Right cardiac atrium (tissue), 5 donors: Measurements from ENCODE around the gene WWOX. TPM values are rescaled to one million over a fixed set of nuclear protein-coding genes. Genes with fewer than 3 reads are reported as not detected.

Experiments
- ATAC-seq, 2 donors: fragments of 200-7000 bp; cut with Tn5 transposase; one replicate each; pipeline versions ENCODE4 v1.8.0 to v1.9.1; 2020; ENCODE audit warnings: moderate library complexity in 2 of 2, mild to moderate bottlenecking in 1 of 2
- DNase-seq, 3 donors: peaks; one replicate each; pipeline ENCODE4 v3.0.0-alpha.2; 2020
- H3K27ac ChIP-seq: one replicate; pipeline ENCODE4 v1.5.1; 2013; ENCODE audit warnings: mild to moderate bottlenecking, low read length, control low read depth, moderate library complexity
- H3K27me3 ChIP-seq: one replicate; pipeline ENCODE4 v1.6.1; 2013; ENCODE audit not compliant: control insufficient read depth, insufficient read depth
- H3K4me1 ChIP-seq: one replicate; pipeline ENCODE4 v1.6.1; 2013; ENCODE audit warnings: low read length; ENCODE audit not compliant: control insufficient read depth, insufficient read depth
- H3K4me3 ChIP-seq: one replicate; pipeline ENCODE4 v1.5.1; 2013; ENCODE audit warnings: low read length, control low read depth
- H3K9me3 ChIP-seq: one replicate; pipeline ENCODE4 v1.6.1; 2013; ENCODE audit warnings: low read length; ENCODE audit not compliant: control insufficient read depth
- WGBS: extraction: QIAGEN DNeasy Blood & Tissue Kit; methylation state at CpG from one replicate; pipeline ENCODE4 v1.1.7; 2013; 5-methylcytosine and 5-hydroxymethylcytosine counted together
- intact Hi-C, 4 donors: fragments of 100-400 bp; cut with DNase I; formaldehyde crosslinking; loops; one replicate each; pipeline versions ENCODE4 v1.11.0 to v1.14.0; 2022 to 2023
- polyA plus RNA-seq: library from polyadenylated mRNA; stranded (reverse); fragments of 200-250 nt; gene quantifications from one replicate; pipeline ENCODE4 v1.2.3, GENCODE V29; 2013
- total RNA-seq, 4 donors: library from RNA; stranded (reverse); fragmentation: NEBNext Ultra II Directional; extraction: Animal tissue kit (Norgen Biotek cat#: 25700); gene quantifications; one replicate each; pipeline ENCODE4 v1.2.1, GENCODE V29; 2021
- donor health status: healthy with polysubstance abuse.
- donor health status: DM: no; HTN: yes; CAD: no.
- donor health status: DM: no; HTN: no; CAD: no.
- donor health status: DM: no; HTN: yes; CAD: no; lungs with severe emphysema.
- donor health status: DM: yes; HTN: yes; CAD: no.

The WWOX gene
- total and polyA plus RNA-seq, 5 donors, result 6.0 to 14.9 (median 13.1) TPM

DNA sequence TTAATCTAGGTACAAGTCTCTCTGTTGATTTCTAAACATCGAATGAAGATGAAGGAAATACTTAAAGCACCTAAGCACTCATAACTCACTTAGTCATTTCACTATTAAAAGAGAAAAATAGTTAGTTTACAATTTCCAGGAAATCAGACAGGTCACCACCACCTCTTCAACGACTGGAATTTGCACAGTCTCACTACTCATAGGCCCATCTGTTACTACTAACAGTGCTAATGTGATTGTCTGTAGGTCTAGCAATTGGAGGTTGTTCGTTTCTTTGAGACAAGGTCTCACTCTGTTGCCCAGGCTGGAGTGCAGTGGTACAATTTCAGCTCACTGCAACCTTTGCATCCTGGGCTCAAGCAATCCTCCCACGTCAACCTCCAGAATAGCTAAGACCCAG, 1056.5 kb downstream of the WWOX start:
- DNase-seq (no peak), ATAC-seq (no peak)
- WGBS, result 89% methylated on average over 4 of the region's 4 CpGs
- H3K27ac ChIP-seq, result no peak overlapping the region
- H3K27me3 ChIP-seq, result no peaks in the 10 kb centered on the region
- no peaks in the 10 kb centered on the region for H3K9me3 ChIP-seq
- intact Hi-C loops, result no loop called here
- H3K4me3 ChIP-seq, result no peak overlapping the region
- H3K4me1 ChIP-seq, result no peaks in the 10 kb centered on the region

DNA sequence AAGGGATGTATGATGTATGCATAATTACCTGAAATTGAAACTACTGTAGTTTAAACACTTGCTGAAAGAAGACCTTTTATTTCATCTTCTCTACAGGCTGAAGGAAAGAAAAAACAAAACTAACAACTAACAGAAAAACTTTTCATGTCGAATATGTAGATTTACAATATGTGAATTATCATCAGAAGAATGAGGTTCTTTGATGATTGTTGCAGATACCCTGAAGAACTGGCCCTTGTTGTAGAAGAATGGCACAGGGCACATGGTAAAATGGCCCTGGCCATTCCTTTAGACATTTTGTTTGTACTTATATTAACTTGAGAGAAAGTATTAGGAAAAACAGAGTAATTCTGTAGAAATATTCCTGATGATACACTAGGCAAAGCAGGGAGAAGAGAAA, 1057.3 kb downstream of the WWOX start:
- DNase-seq, result no peak
- Histone ChIP-seq H3K27me3 (no peaks in the 10 kb centered on the region), H3K27ac (no peak overlapping the region), H3K4me1 (no peaks in the 10 kb centered on the region), H3K4me3 (no peak overlapping the region), H3K9me3 (no peaks in the 10 kb centered on the region)
- ATAC-seq, result no peak
- intact Hi-C loops, result no loop called here
- WGBS, result 83% methylated on average over 1 of the region's 1 CpG

DNA sequence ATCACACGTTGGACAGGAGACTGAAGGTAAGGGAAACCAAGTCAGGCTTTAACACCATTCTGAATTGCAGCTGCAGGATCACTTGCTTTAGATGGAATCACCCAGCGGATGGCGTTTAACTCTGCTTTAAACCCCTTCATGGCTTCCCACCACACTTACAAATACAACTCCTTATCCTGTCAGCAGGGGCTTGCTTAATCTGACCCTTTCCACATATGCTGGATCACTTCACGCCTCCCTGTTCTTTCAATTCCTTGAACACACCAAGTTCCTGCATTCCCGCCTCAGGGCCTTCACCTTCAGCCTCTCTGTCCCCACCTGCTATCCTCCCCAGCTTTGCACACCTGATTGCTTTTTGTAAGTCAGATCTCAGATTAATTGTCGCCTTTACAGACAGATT, 1058.9 kb downstream of the WWOX start:
- DNase-seq (no peak), ATAC-seq (no peak)

DNA sequence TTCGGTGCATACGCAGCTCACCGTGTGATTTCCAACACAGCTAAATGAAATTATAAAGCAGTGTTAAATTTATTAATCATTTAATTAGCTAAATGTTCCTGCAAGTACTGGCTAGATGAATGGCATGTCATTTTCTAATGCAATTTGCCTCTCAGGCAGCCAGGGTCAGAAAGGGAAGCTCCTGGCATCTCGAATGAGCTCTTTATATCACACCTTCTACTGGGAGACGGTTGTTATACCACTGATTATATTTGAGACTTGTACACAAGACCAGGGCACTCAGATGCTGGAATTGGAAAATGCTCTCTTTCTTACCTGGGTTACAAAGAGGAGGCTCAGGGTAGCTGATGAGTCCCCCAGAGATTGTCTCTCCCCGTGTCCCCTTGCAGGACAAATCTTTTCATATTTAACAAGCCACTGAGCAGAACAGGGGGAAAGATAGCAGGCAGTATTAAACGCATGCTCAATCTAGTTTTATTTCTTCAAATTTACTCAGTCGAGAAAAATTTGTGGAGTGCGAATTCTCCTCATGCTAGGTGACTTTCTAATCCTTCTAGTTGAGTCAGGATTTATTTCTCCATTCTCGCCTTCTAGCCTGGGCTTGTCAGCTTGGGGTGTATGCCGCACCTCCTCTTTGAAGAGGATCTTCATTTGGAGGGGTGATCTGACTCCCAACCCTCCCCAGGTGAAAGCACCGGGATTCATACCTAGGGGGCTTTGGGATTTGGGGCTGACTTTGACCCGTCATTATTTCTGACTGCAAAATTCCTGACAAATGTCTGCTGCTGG, 1060.0 kb downstream of the WWOX start:
- H3K4me3 ChIP-seq, result no peak overlapping the region
- WGBS, result 89% methylated on average over 13 of the region's 13 CpGs
- intact Hi-C loops, result no loop called here
- ATAC-seq (no peak), DNase-seq (no peak)
- no peaks in the 10 kb centered on the region for H3K9me3 ChIP-seq
- H3K27me3 ChIP-seq, result no peaks in the 10 kb centered on the region
- no peaks in the 10 kb centered on the region for H3K4me1 ChIP-seq
- H3K27ac ChIP-seq, result no peak overlapping the region

More for the DNA sequence above, 1058.9 kb downstream of the WWOX start:
- WGBS, result 90% methylated on average over 6 of the region's 6 CpGs
- Histone ChIP-seq H3K4me3 (no peak overlapping the region), H3K27ac (no peak overlapping the region), H3K4me1 (no peaks in the 10 kb centered on the region), H3K9me3 (no peaks in the 10 kb centered on the region), H3K27me3 (no peaks in the 10 kb centered on the region)
- intact Hi-C loops, result no loop called here

DNA sequence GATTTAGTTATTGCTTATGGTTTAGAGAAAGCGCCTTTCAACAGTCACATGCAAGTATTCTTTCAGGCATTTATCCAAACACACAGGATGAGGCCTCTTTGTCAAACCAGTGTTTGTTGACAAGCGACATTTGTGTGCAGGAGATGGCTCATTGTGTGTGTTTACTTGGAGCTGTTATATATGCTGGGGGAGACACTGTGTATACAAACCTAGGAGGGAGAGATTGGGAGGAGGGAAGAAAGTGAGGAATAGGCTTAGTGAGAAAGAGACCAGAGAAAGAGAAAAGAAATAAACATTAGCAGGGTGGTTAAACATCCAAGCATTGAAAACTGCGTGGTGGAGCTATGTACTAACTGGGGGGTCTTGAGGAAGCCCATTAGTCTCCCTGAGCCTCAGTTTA, 1063.5 kb downstream of the WWOX start:
- Histone ChIP-seq H3K4me1 (no peaks in the 10 kb centered on the region), H3K4me3 (no peak overlapping the region), H3K27me3 (no peaks in the 10 kb centered on the region), H3K27ac (no peak overlapping the region), H3K9me3 (no peaks in the 10 kb centered on the region)
- ATAC-seq, result no peak
- DNase-seq, result no peak
- intact Hi-C loops, result no loop called here
- WGBS, result 94% methylated on average over 3 of the region's 3 CpGs

DNA sequence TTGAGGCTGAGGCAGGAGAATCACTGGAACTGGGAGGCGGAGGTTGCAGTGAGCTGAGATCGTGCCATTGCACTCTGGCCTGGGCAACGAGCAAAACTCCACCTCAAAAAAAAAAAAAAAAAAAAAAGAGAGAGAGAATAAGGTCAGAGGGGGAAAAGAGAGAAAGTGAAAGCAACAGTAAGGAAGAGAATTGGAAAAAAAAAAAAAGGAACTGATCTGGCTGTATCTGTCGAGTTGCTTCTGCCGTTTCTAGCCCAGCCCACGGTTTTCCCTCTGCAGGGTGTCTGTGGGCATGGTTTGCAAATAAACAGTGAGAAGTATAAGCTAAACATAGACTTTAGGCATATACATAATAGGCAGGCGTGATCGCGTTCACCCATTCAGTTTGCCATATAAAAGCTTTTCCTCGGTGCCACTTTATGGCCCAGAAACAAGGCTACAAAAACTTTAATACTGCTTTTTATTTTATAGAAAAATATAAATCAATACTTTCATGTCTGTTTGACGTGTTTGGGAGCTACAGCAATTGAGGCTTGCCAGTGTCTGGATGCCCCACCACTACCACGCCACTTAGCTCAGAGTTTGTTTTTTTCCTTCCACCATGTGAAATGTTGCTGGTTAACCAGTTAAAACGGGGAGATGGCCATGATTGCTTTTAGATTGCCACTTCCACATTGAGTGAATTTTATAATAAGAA, 1064.4 kb downstream of the WWOX start:
- Histone ChIP-seq H3K4me3 (no peak overlapping the region), H3K27ac (no peak overlapping the region), H3K9me3 (no peaks in the 10 kb centered on the region), H3K27me3 (no peaks in the 10 kb centered on the region), H3K4me1 (no peaks in the 10 kb centered on the region)
- WGBS, result 69% methylated on average over 13 of the region's 13 CpGs
- intact Hi-C loops, result no loop called here
- DNase-seq (peak in 1 of 3 donors; percentile 53), ATAC-seq (no peak)

DNA sequence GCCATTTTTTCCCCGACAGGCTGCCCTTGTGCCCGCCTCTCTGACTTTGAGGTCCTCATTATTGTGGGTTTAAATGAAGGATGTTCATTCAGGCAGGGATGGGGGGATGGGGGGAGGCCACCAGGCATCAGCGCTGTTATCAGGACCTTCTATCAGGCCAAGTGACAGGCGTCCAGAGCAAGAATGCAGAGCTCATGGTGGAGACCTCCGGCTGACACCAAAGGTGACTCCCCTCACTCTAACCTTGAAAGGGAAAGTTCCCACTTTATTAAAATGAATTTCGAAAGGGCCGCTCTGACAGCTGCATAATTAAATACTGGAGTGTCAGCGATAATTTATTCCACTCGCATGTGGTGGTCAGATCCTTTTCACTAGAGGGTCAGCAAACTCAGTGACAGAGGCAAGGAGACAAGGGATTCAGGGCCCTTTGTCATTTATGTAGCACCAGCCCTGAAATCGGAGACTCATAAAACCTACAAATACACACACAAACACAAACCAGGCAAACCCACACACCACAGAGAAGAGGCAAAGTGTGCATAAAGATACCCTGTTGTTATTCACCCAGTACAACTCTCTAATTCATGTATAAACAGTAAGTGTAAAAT, 1065.0 kb downstream of the WWOX start:
- no peak overlapping the region for H3K27ac ChIP-seq
- 80% methylated on average over 10 of the region's 10 CpGs for WGBS

DNA sequence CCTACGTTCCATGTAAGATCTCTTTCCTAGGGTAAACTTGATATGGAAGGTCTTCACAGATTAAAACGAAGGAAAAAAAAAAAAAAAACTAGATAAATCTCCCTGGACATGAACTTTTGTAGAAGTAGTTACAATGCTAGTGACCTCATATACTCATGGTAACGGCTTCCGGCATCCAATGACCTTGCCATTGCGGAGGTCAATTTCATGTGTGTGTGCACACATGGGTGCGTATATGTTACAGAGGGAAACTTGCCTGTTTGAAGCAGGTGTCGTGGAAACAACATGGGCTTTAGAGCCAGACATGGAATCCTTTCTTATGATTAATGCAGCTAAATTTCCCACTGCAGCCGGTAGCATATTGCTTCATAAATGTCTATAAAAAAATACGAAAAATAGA, 1065.6 kb downstream of the WWOX start:
- H3K27ac ChIP-seq, result no peak overlapping the region
- WGBS, result 87% methylated on average over 9 of the region's 9 CpGs
- H3K27me3 ChIP-seq, result no peaks in the 10 kb centered on the region
- H3K4me3 ChIP-seq, result no peak overlapping the region
- no peaks in the 10 kb centered on the region for H3K9me3 ChIP-seq
- DNase-seq (no peak), ATAC-seq (no peak)
- no peaks in the 10 kb centered on the region for H3K4me1 ChIP-seq
- intact Hi-C loops, result no loop called here

More for the DNA sequence above, 1065.0 kb downstream of the WWOX start:
- no peak overlapping the region for H3K4me3 ChIP-seq
- ATAC-seq, result no peak
- no peak for DNase-seq
- intact Hi-C loops, result no loop called here
- H3K9me3 ChIP-seq, result no peaks in the 10 kb centered on the region
- no peaks in the 10 kb centered on the region for H3K27me3 ChIP-seq
- no peaks in the 10 kb centered on the region for H3K4me1 ChIP-seq

DNA sequence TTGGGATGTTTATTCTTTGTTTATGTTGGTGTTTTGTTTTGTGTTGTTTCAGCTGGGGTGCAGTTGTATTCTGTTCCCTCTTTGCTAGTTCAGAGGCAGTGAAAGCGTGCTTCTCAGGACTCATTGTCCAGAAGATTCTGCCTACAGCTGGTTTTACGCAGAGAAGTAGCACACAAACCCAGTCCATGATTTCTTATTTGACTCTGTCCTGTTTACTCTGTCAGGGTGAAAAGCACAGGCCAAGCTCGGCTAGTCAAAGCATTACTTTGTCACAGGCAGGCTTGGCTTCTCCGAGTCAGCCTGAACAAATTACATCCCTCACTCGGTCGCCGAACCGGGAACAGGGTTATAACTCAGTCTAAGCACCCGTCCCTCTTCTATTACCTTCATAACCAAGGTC, 1066.1 kb downstream of the WWOX start:
- H3K27me3 ChIP-seq, result no peaks in the 10 kb centered on the region
- H3K4me3 ChIP-seq, result no peak overlapping the region
- H3K27ac ChIP-seq, result no peak overlapping the region
- H3K9me3 ChIP-seq, result no peaks in the 10 kb centered on the region
- ATAC-seq (no peak), DNase-seq (no peak)
- no peaks in the 10 kb centered on the region for H3K4me1 ChIP-seq
- 90% methylated on average over 9 of the region's 9 CpGs for WGBS
- intact Hi-C loops, result no loop called here

DNA sequence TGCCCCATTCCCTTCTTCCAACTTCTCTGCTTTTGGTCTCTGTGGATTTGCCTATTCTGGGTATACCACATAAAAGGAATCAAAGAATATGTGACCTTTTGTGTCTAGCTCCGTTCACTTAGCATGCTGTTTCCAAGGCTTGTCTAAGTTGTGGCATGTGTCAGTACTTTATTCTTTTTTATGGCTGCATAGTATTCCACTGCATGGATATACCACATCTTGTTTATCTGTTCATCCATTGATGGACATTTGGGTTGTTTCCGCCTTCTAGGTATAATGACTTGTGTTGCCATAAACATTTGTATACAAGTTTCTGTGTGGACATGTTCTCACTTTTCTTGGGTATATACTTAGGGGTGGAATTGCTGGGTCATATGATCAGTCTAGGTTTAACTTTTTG, 1068.4 kb downstream of the WWOX start:
- no peak overlapping the region for H3K27ac ChIP-seq
- H3K4me3 ChIP-seq, result no peak overlapping the region
- intact Hi-C loops, result no loop called here
- no peaks in the 10 kb centered on the region for H3K4me1 ChIP-seq
- 97% methylated on average over 2 of the region's 2 CpGs for WGBS
- DNase-seq (no peak), ATAC-seq (no peak)
- H3K9me3 ChIP-seq, result no peaks in the 10 kb centered on the region
- no peaks in the 10 kb centered on the region for H3K27me3 ChIP-seq

DNA sequence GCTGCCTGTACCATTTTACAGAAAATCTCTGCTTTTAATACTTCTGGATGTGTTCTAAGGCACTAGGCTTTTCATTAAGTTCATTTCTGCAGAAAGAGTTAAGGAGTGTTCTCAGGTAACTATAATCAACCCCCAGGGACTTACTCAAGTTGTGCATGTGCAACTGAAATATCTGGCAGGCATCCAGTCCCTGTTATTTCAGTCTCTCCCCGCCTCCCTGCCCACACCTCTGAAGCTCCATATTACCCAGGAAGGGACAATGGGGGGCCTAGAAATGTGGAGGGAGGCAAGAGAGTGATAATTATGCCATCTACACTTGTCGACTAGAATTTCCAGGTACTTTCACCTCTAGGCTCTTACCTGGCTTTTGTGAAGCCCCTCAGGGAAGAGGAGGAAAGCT, 1068.9 kb downstream of the WWOX start:
- Histone ChIP-seq H3K9me3 (no peaks in the 10 kb centered on the region), H3K4me1 (no peaks in the 10 kb centered on the region), H3K4me3 (no peak overlapping the region), H3K27ac (no peak overlapping the region), H3K27me3 (no peaks in the 10 kb centered on the region)
- WGBS, result 64% methylated on average over 2 of the region's 2 CpGs
- ATAC-seq (no peak), DNase-seq (no peak)
- intact Hi-C loops, result no loop called here
